TTC549 (cell line): ENCODE measurements around the gene RANBP3.
"Not testable (repeated sequence)": the region's sequence is repeated elsewhere in the genome, so short reads cannot be mapped to it uniquely, and the experiment has no call there.

ENCODE experiments used
- FAIRE-seq: peaks from 2 replicates; lab custom pipeline; 2012; peaks lifted over from hg19 to GRCh38; lab: Jason Lieb, UNC

Gene RANBP3

DNA sequence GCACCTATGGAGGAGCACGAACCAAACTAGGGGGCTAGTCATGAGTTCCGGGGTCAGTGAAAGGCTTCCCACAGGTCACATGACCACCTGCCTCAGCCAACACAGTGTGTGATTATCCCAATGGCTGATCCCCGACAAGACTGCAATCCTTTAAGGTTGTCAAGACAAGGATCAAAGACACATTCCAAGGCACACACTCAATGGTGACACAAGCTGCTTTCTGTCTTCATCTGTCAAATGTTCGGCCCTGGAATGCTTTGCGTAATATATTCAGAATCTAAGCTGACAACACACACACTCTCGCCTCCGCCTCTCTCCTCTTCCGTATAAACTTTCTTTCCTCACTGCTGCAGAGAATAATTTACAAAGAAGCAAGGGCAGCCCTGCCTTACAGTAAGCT, 11.7 kb downstream of the RANBP3 start:
- no peak for FAIRE-seq

DNA sequence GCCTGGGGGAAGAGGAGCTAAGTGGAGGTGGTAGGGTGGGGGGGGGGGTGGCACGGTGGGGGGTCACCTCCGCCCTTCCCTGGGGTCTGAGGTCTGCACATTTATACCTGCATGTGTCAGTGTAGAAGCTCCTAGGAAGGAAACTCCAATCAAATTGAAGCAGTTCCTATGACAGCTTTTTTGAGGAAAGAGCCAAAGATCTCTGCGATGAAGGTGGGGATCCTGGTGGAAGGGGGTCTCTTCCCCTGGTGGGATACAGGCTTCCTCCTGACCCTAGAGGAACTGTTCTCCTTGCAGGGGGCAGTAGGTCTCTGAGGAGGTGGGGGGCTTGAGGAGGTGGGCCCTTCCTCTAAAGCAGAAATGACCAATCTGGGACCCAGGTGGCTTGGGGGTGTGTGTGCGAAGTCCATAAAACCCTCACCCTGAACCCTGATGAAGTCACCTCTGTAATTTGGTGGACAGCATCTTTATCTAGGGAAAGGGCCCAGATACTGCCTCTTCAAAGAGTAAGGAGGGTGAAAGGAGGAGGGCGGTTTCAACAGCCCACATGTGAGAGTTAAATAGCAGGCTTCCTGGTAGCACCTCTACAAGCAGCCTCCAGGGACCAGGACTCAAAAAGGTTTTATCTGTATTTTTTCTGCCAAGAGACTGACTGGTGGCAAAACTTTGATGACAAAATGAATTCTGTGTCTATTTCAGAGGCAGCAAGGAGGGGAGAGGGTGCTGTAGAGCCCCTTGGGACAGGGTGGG, 12.9 kb downstream of the RANBP3 start:
- FAIRE-seq: no peak

DNA sequence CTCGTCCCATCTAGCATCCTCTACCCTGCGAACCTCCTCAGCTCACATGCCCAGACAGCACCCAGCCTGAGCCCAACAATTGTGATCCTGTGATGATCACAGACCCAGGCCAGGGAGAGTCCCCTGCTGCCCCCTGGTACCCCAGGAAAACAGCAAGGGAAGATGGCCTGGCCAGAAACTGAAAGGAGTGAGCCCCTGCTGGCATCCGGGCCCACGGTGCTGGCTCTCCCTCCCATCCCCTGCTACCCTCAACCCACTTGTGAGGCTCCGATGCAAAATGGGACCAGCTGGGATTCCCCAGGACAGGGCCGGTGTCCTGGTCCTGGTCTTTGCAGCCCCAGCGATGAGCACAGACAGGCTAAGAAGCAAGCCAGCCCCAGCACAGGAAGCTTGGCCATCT, 14.1 kb downstream of the RANBP3 start:
- FAIRE-seq: no peak

DNA sequence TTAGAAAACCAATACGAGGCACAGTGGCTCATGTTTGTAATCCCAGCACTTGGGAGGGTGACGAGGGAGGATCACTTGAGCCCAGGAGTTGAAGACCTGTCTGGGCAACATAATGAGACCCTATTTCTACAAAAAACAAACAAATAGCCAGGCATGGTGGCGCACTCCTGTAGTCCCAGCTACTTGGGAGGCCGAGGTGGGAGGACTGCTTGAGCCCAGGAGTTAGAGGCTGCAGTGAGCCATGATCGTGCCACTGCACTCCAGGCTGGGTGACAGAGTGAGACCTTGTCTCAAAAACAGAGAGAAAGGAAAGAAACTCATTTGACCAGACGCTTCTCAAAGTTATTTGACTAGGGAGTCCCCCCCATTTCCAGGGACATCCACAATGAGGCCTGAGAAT, 14.7 kb downstream of the RANBP3 start:
- not testable (repeated sequence) for FAIRE-seq

DNA sequence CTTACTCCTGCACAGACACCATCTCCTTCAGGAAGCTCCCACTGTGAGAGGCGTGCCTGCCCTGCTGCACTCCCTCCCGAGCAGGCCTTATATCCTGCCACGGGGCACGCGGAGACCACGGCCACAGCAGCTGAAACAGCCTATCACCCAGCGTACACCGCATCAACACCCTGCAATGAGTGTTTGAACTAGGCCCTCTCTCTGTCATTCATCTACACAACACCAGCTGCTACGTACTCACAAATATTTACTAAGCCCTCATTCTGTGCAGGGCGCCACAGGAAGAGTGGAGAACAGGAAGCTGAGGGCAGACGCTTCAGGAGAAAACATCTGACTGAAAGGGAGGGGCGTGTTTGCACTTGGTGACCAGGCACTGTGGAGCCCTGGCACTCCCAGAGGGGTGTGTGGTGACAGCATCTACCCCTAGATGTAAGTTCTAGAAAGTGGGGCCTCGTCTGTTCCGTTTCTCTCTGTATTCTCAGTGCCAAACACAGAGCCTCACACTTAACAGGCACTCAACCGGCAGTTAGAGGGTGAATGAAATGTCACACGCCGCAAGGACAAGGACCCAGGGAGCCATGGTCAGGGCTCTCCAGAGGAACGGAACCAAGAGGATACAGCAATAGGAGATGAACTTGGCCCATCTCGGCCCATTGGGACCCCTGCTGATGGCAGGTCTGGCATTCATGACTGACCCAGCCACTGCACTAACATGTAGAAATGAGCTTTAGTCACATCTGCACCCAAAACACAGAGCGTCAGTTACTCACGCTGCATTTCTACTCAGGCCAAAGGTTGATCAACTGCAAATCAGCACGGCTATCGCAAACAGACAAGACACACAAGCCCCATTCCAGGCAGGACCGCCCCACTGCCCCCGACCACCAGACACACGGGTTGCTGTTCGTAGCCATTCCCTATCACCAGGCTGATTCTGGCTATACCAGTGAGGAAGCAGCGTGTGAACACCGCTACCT, 15.7 kb downstream of the RANBP3 start:
- FAIRE-seq: no peak

DNA sequence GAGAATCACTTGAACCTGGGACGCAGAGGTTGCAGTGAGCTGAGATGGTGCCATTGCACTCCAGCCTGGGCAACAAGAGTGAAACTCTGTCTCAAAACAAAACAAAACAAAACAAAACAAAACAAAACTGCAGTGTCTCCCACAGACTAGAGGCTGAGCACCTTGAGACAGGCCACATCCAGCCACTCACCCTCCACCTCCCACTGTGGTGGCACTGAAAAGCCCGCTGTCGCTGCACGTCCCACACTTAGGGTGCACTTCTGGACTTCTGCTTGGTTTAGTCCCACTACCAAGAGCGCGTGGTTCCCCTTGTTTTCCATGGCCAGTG, 16.3 kb downstream of the RANBP3 start:
- not testable (repeated sequence) for FAIRE-seq

DNA sequence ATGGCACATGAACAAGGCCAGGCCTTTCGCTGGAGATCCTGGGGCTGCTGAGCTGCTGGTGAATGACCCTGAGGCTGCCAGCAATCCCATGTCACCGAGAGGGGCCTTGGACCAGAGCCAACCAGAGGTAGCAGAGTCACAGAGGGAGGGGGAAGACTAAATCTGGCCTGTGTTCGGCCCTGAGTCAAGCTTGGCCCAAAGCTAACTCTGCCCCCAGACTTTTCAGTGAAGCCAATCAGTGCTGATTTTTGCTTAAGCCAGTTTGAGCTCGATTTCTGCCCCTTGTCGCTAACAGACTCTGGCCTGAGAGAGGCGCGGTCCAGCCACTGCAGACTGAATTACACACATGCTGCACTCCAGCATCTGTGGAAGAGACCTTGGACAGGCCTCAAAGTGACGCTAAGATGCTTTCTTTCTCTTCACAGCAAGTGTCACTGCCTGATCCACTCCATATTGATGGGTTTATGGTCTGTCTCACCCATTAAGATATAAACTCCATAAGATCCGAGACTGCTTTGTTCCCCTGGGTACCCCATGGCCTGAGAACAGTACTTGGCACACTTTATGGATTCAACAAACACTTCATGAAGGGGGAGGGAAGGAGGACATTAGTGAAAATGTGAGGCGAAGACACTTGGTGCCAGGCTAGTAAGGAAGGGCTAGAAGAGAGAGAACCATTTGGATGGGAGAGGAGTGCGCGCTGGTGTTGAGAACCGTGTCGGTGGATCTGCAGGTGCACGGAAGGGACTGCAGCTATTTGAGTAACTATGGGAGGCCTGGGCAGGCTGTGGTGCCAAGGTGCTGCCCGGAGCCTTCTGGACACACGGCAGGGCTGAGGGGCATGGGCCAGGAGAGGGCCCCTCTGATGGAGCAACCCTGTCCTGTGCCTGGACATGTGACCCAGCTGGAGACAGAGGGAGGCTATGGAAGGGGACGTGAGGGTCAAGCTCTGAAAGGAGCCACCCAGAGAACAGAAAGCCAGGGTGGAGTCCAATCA, 17.6 kb downstream of the RANBP3 start:
- FAIRE-seq: no peak

DNA sequence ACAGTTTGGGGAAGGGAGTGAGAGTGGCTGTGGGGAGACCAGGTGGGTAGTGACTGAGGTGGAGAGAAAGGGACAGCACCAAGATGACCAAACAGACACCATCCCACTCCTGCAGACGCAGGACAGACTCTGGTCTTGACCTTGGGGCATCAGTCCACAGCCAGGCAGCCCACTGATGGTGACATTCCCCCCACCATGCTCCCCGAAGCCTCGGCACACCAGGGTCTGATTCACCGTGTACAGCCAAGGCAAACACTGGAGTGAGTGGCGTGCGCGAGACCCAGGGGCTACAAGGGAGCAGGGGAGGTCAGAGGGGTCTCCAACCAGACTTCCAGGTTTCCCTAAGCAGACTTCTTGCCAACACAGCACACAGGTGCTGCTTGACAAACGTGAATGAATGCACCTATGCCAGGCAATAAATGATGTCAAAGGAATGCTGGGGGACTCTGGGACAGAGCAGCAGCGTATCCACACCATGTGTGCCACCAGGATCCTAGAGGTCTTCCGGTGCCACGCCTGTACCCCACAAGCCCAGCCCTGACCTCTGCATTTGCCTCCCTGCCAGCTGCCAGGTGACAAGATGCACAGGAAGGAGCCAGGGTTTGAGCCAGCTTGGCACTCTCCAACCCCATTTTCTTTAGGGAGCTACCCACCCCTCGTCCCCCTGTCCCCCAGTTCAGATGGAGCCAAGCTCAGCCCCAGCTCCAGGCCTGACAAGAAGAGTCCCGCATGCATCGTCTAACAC, 18.5 kb downstream of the RANBP3 start:
- no peak for FAIRE-seq

DNA sequence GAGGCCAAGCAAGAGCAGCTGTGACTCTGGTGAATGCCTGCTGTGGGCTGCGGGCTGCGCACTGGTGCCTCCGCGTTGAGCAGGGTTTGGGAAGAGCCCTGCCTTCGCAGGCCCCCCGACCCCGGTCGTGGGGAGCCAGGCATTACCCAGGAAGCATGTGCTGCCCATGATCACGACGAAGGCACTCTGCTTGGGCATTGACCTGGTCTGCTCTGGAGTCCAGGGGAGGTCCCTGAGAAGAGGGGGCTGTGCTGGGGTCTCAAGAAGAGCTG, 19.2 kb downstream of the RANBP3 start:
- FAIRE-seq: no peak

DNA sequence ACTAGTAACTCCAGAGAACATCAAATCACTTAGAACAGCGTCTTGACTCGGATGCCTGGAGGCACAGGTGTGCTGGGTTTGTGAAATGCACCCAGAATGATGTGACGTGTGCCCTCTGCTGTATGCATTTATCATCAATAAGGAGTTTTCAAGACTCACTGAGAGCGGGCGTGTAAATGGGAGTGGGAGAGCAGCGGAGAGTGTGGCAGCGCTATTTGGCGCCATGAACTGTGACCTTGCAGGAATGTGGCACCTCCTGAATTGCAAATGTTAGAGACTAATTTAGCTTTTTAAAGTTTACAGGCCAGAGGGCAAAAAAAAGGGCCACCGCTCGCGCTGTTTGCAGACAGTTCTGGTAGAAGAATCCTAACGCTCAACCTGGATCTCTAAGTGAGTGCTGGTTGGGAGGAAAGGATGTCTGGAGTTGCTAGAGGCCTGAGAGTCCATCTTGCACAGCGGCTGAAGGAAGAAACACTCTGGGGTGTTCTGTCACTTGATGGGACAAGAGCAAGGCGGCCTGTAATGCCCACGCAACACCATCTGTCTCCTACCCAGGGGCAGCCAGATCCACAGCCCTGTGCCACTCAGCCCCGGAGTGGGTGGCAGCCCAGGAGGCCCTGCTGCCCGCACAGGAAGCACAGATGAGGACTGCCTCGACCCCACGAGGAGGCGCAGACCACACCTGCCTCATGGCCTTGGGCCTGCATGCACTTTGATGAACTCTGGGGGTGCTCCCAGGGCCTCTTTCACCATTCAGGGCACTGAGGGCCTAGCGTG, 19.7 kb downstream of the RANBP3 start:
- no peak for FAIRE-seq

DNA sequence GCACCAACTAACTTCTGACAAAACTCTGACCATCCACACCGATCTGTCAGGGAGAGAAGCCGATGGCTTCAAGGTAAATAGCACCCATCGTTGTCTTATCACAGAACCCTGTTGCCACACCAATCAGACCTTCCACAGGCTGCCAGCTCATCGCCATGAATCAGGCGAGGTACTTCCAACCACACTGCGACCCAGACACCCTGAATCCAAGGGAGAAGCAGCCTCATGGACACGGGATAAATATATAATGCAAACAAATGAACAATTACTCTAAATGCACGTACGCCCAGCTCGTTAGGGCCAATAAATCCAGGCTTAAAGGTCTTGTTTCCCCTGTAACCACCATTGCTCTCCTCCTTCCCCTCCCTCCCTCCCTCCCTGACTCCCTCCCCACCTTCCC, 20.8 kb downstream of the RANBP3 start:
- no peak for FAIRE-seq

DNA sequence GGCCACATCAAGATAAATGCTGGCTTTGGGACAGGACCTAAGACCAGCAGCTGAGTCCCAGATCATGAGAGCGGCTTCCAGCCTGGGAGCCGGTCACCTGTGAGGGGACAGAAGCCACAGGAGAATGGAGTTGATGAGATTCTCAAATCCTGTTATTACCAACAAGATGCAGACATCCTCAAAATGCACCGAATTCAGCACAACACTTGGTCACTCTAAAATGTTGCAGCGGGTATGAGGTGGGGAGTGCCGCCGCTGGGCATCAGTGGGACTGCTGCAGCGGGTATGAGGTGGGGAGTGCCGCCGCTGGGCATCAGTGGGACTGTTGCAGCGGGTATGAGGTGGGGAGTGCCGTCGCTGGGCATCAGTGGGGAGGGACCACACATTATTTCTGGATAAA, 21.2 kb downstream of the RANBP3 start:
- no peak for FAIRE-seq

DNA sequence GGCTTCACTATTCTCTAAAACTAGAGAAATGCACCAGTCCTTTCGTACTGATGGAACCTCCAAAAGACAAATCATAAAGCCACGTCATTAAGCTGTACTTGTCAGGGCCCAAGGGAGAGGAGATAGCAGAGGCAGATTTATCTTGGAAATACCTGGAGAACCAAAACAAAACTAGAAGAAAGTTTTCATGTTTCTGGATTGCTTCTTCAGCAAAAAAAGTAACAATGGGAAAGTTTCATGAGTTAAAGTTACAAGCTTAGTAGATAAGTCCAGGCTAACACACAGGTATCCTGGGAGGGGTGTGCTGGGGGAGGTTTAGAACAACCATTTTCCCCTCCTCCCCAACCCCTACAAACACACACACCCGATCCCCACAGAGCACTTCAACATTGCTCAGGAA, 21.6 kb downstream of the RANBP3 start:
- no peak for FAIRE-seq

DNA sequence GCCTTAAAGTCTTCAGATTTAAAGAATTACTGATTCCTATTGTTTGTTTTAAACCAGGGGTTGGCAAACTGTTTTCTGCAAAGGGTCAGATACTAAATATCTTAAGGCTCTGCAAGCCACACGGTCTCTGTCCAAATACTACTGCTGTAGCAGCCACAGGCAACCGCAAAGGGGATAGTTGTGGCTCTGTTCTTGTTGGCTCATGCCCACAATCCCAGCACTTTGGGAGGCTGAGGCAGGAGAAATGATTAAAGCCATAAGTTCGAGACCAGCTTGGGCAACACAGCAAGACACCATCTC, 22.4 kb downstream of the RANBP3 start:
- no peak for FAIRE-seq

DNA sequence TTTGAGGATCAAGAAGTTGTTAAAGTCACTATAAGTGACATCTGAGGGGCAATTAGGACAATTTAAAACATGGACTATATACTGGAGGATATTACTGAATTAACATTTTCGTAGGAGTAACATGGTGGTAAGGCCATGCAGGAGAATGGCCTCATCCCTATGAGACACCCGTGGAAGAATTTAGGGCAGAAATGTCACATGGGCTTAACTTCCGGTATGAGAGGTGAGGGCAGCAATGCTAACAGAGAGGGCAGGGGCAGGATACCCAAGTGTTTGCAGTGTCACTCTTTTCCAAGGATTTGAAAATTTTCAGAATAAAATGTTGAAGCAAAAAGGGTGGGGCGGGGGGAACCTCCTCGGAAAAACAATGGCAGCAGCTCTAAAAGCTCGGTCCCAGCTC, 23.6 kb downstream of the RANBP3 start:
- FAIRE-seq: no peak

DNA sequence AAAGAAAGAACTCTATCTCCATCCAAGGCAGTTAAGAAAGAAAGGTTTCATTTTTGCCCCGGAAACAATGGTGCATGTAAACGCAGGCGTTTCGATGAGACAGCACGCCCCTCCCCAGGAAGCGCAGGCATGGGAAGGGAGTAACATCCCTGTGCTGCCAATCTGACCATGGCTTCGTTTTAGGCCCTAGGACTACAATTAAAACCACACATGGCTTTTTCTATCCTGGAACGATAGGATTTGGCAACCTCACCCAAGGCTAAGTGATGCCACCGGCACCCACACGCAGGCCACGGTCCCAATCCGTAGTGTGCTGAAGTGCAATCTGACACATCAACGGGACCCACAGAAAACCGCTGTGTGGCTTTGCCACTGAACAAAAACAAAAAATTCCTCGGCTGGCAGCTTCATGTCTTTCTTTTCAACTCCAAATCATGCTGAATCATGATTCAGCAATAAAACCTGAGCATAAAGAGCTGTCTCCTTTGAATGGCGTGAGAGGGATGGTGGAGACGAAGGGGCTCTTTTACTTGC, 24.2 kb downstream of the RANBP3 start:
- FAIRE-seq: no peak

DNA sequence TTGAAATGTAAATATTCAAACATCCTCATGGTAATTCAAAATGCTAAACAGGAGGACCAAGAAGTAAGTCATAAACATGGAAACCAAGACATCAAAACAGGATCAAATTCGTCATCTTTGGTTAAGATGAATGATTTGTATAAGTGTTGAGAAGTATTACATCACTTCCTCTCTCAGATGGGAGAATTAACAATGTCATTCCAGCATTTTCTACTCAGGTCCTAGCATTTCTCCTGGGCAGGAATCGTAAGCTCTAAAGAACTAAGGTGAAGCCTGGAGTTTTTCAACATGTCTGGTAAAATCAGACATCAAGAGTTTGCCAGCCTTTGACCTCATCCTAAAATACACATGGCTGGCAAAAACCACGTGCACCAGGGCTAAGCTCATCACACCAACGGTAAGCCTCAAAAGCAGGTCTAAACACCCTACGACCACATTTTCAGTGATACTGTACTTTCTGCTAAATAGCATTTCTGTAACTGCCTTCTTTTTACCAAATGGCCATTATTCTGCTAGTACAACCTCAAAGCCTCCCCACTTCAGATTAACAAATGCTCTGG, 24.8 kb downstream of the RANBP3 start:
- no peak for FAIRE-seq

DNA sequence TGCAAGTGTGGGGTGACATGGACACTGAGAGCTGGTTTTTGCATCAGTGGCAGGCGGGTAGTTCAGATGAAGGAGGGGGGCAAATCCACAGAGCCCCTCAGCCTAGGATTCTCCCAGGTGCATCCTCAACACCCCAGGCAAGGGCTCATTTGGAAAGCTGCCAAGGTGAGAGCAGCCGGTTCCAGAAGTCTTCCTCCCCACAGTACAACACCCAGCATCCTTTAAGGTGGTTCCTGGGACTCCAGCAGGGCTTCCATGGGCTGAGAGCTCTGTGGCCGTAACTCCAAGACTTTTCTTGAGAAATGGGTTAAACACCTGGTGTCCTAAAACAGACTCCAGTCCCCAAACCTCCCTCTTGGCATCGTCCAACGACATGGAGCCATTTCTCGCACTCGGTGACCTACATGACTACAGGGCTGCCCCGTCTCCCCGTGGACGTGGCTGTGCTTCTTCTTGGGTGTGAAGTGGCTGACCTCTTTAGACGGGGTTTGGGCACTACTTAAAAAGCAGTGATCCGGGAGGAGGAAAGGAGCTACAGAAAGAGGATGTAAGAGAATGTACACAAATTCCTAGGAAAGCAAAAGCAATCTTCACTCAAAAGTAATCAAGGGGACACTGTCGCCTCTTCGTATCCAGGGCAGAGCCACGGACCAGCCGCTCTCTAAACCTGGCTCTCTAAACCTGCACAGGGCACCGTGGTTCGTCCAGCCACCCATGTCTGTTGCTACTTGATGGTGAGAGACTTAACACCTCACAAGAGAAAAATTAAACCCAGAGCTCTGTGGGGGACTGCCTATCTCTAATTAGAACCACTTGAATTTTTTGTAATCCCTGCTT, 25.5 kb downstream of the RANBP3 start:
- FAIRE-seq: no peak

DNA sequence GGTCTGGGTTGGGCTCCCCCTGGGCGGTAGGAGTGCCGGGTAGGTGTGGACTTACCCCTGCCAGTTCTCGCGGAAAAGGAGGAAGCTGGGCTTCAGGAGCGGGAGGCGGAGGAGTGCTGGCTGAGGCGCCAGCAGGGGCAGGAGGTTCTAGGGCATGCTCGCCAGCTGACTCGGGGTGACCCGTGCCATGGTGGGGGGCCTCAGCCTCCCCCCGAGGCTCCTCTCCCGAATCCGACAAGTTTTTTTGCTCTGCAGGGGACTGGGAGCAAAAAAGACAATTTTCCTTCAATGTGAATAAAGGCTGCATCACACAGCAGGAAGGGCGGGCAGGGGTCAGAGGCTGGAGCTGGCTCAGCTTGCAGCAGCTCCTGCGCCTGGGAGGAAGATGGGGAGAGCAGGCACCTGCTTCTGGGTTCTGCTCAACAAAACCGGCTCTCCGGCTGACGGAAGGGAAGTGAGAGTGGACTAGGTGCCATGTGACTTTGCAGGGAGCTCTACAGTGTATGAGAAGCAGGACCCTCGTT, 26.5 kb downstream of the RANBP3 start:
- FAIRE-seq: no peak

DNA sequence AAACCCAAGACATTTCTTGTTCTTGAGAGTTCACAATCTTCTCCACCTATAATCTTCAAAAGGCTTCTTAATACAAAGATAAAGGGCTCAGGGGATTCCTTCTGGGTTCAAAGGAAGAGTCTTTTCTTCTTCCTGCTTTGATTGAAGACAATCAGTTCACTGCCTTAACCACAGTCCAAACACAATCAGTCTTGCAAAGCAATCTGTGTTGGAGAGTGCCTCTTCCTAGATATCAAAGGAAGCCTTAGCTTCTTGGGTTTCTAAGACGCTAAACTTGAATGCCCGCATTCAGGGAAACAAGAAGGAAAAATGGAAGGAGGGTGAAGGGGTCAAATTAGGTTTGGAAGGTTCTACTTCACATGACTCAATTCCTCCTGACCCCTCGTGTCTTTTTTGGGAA, 27.2 kb downstream of the RANBP3 start:
- FAIRE-seq: no peak
